Endometrial microvascular endothelial cells (primary cell): ENCODE data around the gene NSMCE1. TPM values are rescaled to one million over a fixed set of nuclear protein-coding genes. Genes with fewer than 3 reads are reported as not detected.
"Not testable (repeated sequence)": the region's sequence is repeated elsewhere in the genome, so short reads cannot be mapped to it uniquely, and the experiment has no call there.

Experiments used
- in situ Hi-C: cut with HindIII; loops from 2 replicates; pipeline ENCODE4 v1.10.0; 2017; ENCODE audit warnings: low sequenced_read_pairs, low pct_unique_long_range_greater_than_20kb; ENCODE audit errors: inconsistent ontology term
- total RNA-seq: library from RNA; depleted of rRNA; stranded (reverse); fragments of >200 nt; gene quantifications from one replicate; pipeline ENCODE4 v1.2.3, GENCODE V29; 2015; ENCODE audit errors: inconsistent ontology term

NSMCE1 gene
- total RNA-seq, 1 donor from 2014 or later = 53.4 TPM

- in situ Hi-C loops = loop anchor here (25.0 kb wide), 1 partner anchor 110 kb away; no protein-coding TSS in a partner anchor
These were observed 16.4 kb downstream of the NSMCE1 start for GRCh38 chr16:27252206-27252585.

DNA sequence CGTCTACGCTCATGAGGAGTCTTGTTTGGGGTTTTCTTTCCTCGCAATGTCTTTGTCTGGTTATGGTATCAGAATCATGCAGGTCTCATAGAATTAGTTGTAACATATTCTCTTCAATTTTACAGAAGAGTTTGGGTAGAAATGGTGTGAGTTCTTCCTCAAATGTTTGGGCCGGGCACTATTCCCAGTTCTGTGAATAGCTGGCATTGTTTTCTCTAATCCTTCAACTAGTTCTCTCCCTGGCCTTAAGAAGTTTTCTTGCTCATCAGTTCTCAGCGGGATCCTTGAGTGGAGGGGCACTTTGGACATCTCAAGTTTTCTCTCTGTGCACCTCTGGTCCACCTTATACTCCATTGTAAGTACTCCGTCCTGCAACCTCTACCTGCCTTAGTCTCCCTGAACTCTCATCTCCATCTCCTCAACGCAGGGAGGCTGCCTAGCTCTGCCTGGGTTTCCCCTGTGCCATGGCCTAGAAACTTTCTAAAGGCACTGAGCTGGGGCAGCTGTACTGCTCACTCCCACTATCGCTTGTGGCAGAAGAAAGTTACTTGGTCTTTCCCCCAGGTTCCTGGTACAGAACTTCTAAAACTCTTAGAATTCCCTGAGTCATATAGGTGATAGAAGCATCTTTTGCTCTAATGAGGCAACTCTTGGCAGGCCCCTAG, 16.9 kb downstream of the NSMCE1 start:
- in situ Hi-C loops = loop anchor here (25.0 kb wide), 1 partner anchor 111 kb away; no protein-coding TSS in a partner anchor

DNA sequence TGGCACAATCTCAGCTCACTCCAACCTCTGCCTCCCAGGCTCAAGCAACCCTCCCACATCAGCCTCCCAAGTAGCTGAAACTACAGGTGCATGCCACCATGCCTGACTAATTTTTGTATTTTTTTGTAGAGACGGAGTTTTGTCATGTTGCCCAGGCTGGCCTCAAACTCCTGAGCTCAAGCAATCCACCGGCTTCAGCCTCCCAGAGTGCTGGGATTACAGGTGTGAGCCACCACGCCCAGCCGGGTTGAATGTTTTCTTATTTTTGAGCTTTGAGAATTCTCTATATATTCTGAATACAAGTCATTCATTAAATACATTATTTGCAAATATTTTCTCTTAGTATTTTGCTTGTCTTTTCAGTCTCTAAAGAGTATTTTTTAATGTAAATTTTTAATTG, 19.7 kb downstream of the NSMCE1 start:
- in situ Hi-C loops = not testable (repeated sequence)

DNA sequence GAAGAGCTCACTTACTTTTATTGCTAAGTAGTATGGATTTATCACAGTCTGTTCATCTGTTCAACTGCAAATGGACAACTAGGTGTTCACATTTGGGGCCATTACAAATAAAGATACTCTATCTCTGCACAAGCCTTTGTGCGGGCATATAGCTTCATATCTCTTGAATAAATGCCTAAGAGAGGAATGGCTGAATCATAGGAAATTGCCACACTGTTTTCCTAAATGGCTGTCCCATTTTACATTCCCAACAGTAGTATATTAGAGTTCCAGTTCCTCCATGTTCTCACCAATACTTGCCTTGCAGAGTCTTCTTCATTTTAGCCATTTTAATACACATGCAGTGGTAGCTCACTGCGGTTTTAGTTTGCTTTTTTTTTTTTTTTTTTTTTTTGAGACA, 20.5 kb downstream of the NSMCE1 start:
- in situ Hi-C loops = no loop called here

- in situ Hi-C loops = not testable (repeated sequence)
These were observed 21.5 kb downstream of the NSMCE1 start for GRCh38 chr16:27247076-27247475.

- in situ Hi-C loops = no loop called here
These were observed 22.1 kb downstream of the NSMCE1 start for GRCh38 chr16:27246439-27246838.

DNA sequence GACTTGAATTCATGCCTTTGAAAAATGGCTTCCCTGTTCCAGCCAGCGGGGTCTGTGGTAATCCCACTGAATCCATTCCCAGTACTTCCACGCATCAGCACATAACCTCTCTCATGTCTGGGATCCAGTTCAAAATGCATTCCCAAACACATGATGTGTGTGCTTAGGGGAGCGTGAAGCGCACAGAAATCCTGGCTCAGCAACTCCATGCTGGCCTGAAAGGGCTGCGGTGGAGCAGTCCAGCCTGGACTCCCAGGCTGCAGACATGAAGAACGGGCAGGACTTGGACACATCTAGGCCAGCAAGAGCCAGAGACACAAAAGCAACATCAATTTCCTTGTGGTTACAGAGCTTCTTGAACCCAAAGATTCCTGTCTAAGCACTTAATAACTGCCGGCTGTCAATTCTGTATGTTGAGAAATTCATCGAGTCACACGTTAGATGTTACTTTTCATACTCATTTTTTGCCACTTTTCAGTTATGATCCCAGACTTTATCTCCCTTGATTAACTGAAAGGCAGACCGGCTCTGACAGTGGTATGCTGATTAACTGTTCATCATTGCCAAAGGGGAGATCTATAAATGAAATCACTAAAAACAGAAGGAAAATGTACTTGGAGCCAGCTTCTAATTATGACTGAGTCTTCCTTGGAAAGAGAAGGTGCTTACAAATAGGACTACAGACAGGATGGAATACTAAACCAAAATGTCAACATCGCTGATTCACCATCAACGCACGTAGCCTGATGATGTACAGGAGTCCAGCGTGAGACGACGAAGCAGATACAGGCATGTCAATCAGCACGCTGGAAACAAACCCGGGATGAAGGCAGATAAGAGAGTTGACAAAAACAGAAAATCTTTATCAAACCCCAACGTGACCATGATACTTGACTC, 23.0 kb downstream of the NSMCE1 start:
- in situ Hi-C loops = no loop called here

GRCh38 chr16:27244363-27244755, 24.2 kb downstream of the NSMCE1 start:
- in situ Hi-C loops = no loop called here

DNA sequence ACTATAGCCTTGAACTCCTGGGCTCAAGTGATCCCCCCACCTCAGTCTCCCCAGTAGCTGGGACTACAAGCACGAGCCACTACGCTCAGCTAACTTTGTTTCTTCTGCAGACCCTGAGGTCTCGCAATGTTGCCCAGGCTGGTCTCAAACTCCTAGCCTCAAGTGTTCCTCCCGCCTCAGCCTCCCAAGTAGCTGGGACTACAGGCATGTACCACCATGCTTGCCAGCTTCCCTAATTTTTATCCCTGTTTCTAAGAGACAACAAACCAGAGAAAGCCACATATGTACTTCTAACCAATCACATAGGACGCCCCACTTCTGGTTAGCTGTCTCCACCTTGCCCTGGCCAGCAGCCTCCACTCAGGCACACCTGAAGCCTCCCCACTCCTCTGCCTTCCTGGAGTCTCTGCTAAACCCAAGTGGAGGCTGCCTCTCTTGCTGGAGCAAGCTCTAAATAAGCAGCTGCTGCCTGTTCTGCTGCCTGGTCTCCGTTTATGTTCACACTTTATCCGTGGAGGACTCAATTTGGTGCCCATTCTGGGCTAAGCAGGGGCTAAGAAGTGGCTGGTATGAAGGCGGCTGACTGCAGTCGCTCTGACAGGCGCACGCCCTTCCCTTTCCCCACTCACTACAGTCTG, 24.7 kb downstream of the NSMCE1 start:
- in situ Hi-C loops = no loop called here

- in situ Hi-C loops = no loop called here
These were observed 25.5 kb downstream of the NSMCE1 start for GRCh38 chr16:27242868-27243590.

- in situ Hi-C loops = no loop called here
These were observed 26.2 kb downstream of the NSMCE1 start for GRCh38 chr16:27242398-27242797.

DNA sequence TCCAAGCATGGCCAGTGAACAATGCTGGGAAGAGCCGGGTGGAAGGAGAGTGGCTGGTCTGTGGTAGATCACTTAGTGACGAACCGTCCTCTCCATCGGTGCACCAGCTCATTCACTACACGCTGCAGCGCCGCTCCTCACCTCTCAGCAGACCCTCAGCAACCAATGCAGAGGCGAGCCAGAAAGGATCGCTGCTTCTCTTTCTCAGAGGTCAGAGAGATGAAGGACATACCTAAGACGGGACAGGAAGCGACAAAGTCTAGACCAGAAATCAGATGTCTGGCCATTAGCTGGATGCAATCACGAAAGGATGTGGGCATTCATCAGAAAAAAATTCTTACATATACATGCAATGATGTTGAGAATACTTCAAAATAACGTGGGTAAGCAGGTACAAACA, 26.9 kb downstream of the NSMCE1 start:
- in situ Hi-C loops = no loop called here

DNA sequence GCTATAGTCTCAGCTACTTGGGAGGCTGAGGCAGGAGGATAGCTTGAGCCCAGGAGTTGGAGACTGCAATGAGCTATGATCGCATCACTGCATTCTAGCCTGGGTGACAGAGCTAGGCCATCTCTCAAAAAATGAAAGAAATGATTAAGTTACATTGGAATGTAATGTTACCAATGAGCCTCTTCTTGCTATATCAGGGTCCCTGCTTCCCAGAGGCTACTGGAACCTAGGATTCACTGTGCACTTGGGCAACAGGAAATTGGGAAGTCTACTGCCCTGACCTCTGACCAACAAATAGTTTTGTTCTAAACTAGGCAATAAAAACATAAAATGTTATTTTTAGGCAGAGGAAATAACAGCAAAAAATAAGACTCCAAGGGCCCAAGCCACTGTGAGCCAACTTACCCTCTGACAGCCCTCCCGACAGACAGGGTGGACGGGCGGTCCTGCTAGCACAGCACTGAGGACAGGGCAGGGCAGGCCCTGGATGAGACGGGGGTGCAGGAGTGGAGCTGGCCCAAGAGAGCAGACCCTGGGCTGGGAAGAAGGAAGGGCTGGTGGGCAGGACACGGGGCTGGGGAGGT, 27.5 kb downstream of the NSMCE1 start:
- in situ Hi-C loops = no loop called here

DNA sequence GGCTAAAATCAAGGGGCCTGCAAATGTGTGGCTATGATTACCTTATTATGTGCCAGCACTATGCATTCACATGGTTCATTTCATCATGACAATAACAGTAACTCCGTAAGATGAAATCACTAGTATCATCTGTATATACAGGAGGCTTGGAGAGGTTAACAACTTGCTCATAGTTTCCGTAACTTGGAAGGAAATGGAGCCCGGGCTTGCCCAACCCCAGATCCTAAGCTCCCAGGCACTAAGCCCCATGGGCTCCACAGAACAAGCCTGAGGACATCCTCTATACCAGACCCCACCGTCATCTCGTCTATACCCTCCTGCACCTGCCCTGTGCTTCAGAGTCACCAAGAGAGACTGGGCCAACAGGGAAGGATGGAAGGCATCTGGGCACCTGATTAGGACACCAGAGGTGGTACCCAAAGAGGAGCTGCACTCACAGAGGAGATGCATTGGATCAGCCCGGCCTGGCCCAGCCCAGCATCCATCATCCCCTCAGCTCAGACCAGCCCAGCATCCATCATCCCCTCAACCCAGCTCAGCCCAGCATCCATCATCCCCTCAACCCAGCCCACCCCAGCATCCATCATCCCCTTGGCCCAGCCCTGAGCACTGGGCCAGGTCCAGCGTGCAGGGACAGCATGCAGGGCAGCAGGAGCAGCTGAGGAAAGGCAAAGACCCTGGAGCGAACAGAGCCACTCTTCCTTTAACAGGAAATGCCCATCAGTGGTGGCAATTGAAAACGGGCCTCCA, 28.5 kb downstream of the NSMCE1 start:
- in situ Hi-C loops = no loop called here

DNA sequence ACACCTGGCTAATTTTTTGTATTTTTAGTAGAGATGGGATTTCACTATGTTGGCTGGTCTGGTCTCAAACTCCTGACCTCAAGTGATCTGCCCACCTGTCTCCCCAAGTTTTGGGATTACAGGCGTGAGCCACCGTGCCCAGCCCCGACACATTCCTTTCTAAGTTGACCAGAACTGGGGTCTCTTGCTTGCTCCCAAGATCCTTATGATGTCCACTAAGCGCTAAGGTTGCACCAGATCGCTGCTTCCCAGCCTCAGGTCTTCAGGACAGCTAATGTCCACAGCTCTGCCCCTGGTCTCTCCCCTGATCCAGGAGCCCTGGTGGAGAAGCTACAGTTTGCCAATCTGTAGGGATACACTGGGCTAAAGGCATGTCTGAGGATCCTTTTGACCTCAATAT, 29.5 kb downstream of the NSMCE1 start:
- in situ Hi-C loops = no loop called here

GRCh38 chr16:27238591-27238990, 30.0 kb downstream of the NSMCE1 start:
- in situ Hi-C loops = no loop called here

GRCh38 chr16:27238016-27238587, 30.5 kb downstream of the NSMCE1 start:
- in situ Hi-C loops = no loop called here
